ENCODE data around the gene AGAP3. TPM values are rescaled to one million over a fixed set of nuclear protein-coding genes. Genes with fewer than 3 reads are reported as not detected.

AGAP3 gene
- total and polyA plus RNA-seq, 2 experiments from 2014 or later: 10.3 to 43.3 TPM

- peaks cover 7% of the 10 kb centered on the region; the same call in 1 of the 2 replicates for H3K36me3 ChIP-seq (ENCODE audit: low read depth)
- no peaks in the 10 kb centered on the region for H3K9me2 ChIP-seq (ENCODE audit: insufficient read depth)
- no peaks in the 10 kb centered on the region for H3K9me3 ChIP-seq (ENCODE audit: low read depth)
- no peak for DNase-seq
- no peak overlapping the region for H3K4me3 ChIP-seq
- H3K9ac ChIP-seq: no peak overlapping the region
- H3K27ac ChIP-seq: no peak overlapping the region
- no peaks in the 10 kb centered on the region for H3K27me3 ChIP-seq (replicated peaks; ENCODE audit: insufficient read depth)
- no peak overlapping the region for H3K4me2 ChIP-seq (ENCODE audit: unreplicated experiment)
- H4K20me1 ChIP-seq (ENCODE audit: insufficient read depth): no peaks in the 10 kb centered on the region
- H3F3A ChIP-seq (ENCODE audit: insufficient read depth): no peaks in the 10 kb centered on the region
- no peaks in the 10 kb centered on the region for H3K79me2 ChIP-seq (ENCODE audit: insufficient read depth)
- WGBS, 2 experiments (ENCODE audit: low coverage in 1 of 2, low lambda C conversion rate in 2 of 2, missing lambda C conversion rate in 2 of 2): 90 to 91% methylated on average over 26 to 30 of the region's 30 CpGs
- in situ Hi-C loops (cut with MboI): no loop called here
- H3K4me1 ChIP-seq (ENCODE audit: insufficient read depth): no peaks in the 10 kb centered on the region
- H2AFZ ChIP-seq: no peak overlapping the region
- TF ChIP-seq EZH2 (IDR thresholded peaks at IDR 0.05; ENCODE audit: insufficient read depth, poor library complexity, severe bottlenecking): no peak
- no peak for TF ChIP-seq EZH2phosphoT487 (IDR thresholded peaks at IDR 0.05; ENCODE audit: insufficient read depth, low read depth)
Measured at GRCh38 chr7:151138153-151138851, 52.0 kb downstream of the AGAP3 start.

GRCh38 chr7:151139071-151139790 is 53.0 kb downstream of the AGAP3 start:
- in situ Hi-C loops (cut with MboI): no loop called here
- Histone ChIP-seq H3K79me2 (ENCODE audit: insufficient read depth) (no peaks in the 10 kb centered on the region), H3K36me3 (ENCODE audit: low read depth) (peaks cover 7% of the 10 kb centered on the region; the same call in 1 of the 2 replicates), H2AFZ (no peak overlapping the region), H3F3A (ENCODE audit: insufficient read depth) (no peaks in the 10 kb centered on the region), H3K27ac (no peak overlapping the region), H3K9ac (no peak overlapping the region), H3K27me3 (replicated peaks; ENCODE audit: insufficient read depth) (no peaks in the 10 kb centered on the region), H3K9me3 (ENCODE audit: low read depth) (no peaks in the 10 kb centered on the region), H3K4me1 (ENCODE audit: insufficient read depth) (no peaks in the 10 kb centered on the region), H3K4me3 (no peak overlapping the region), H3K4me2 (ENCODE audit: unreplicated experiment) (no peak overlapping the region), H4K20me1 (ENCODE audit: insufficient read depth) (no peaks in the 10 kb centered on the region), H3K9me2 (ENCODE audit: insufficient read depth) (no peaks in the 10 kb centered on the region)
- TF ChIP-seq EZH2 (IDR thresholded peaks at IDR 0.05; ENCODE audit: insufficient read depth, poor library complexity, severe bottlenecking) (no peak), EZH2phosphoT487 (IDR thresholded peaks at IDR 0.05; ENCODE audit: insufficient read depth, low read depth) (no peak)
- 89% methylated on average over 18 of the region's 18 CpGs for WGBS, 2 experiments (ENCODE audit: low coverage in 1 of 2, low lambda C conversion rate in 2 of 2, missing lambda C conversion rate in 2 of 2)
- DNase-seq: no peak

- DNase-seq: no peak
- H3K27me3 ChIP-seq (replicated peaks; ENCODE audit: insufficient read depth): no peaks in the 10 kb centered on the region
- 72 to 85% methylated on average over 9 of the region's 9 CpGs for WGBS, 2 experiments (ENCODE audit: low coverage in 1 of 2, low lambda C conversion rate in 2 of 2, missing lambda C conversion rate in 2 of 2)
- no peak overlapping the region for H3K4me2 ChIP-seq (ENCODE audit: unreplicated experiment)
- H3K9ac ChIP-seq: no peak overlapping the region
- no peaks in the 10 kb centered on the region for H3F3A ChIP-seq (ENCODE audit: insufficient read depth)
- H2AFZ ChIP-seq: no peak overlapping the region
- no peak overlapping the region for H3K4me3 ChIP-seq
- no peaks in the 10 kb centered on the region for H3K9me3 ChIP-seq (ENCODE audit: low read depth)
- no peaks in the 10 kb centered on the region for H4K20me1 ChIP-seq (ENCODE audit: insufficient read depth)
- peaks cover 7% of the 10 kb centered on the region; the same call in 1 of the 2 replicates for H3K36me3 ChIP-seq (ENCODE audit: low read depth)
- TF ChIP-seq EZH2phosphoT487 (IDR thresholded peaks at IDR 0.05; ENCODE audit: insufficient read depth, low read depth) (no peak), EZH2 (IDR thresholded peaks at IDR 0.05; ENCODE audit: insufficient read depth, poor library complexity, severe bottlenecking) (no peak)
- H3K27ac ChIP-seq: no peak overlapping the region
- in situ Hi-C loops (cut with MboI): no loop called here
- H3K79me2 ChIP-seq (ENCODE audit: insufficient read depth): no peaks in the 10 kb centered on the region
- no peaks in the 10 kb centered on the region for H3K4me1 ChIP-seq (ENCODE audit: insufficient read depth)
- no peaks in the 10 kb centered on the region for H3K9me2 ChIP-seq (ENCODE audit: insufficient read depth)
Measured at GRCh38 chr7:151139791-151140190, 53.5 kb downstream of the AGAP3 start.

- Histone ChIP-seq H3K36me3 (ENCODE audit: low read depth) (peaks cover 7% of the 10 kb centered on the region; the same call in 1 of the 2 replicates), H3K9ac (no peak overlapping the region), H2AFZ (no peak overlapping the region), H3K4me1 (ENCODE audit: insufficient read depth) (no peaks in the 10 kb centered on the region), H4K20me1 (ENCODE audit: insufficient read depth) (no peaks in the 10 kb centered on the region), H3K4me3 (no peak overlapping the region), H3K27me3 (replicated peaks; ENCODE audit: insufficient read depth) (no peaks in the 10 kb centered on the region), H3K9me3 (ENCODE audit: low read depth) (no peaks in the 10 kb centered on the region), H3K9me2 (ENCODE audit: insufficient read depth) (no peaks in the 10 kb centered on the region), H3F3A (ENCODE audit: insufficient read depth) (no peaks in the 10 kb centered on the region), H3K79me2 (ENCODE audit: insufficient read depth) (no peaks in the 10 kb centered on the region), H3K27ac (no peak overlapping the region), H3K4me2 (ENCODE audit: unreplicated experiment) (no peak overlapping the region)
- in situ Hi-C loops (cut with MboI): no loop called here
- TF ChIP-seq EZH2 (IDR thresholded peaks at IDR 0.05; ENCODE audit: insufficient read depth, poor library complexity, severe bottlenecking): no peak
- TF ChIP-seq EZH2phosphoT487 (IDR thresholded peaks at IDR 0.05; ENCODE audit: insufficient read depth, low read depth): no peak
- WGBS, 2 experiments (ENCODE audit: low coverage in 1 of 2, low lambda C conversion rate in 2 of 2, missing lambda C conversion rate in 2 of 2): 94 to 98% methylated on average over 7 of the region's 7 CpGs
- DNase-seq: no peak
Measured at GRCh38 chr7:151140826-151141225, 54.6 kb downstream of the AGAP3 start.

Data from GM23248 (cell line).